ENCODE results near the gene TMEM97. TPM values are rescaled to one million over a fixed set of nuclear protein-coding genes. Genes with fewer than 3 reads are reported as not detected.
"Not testable (repeated sequence)": the region's sequence is repeated elsewhere in the genome, so short reads cannot be mapped to it uniquely, and the experiment has no call there.

Gene TMEM97
- total RNA-seq, 2 donors from 2014 or later, result 3.2 to 3.4 TPM

- Histone ChIP-seq H3K4me3 (peak overlapping the region; percentile 88 to 95), H3K36me3 (peaks cover 28% of the 10 kb centered on the region), H3K4me1 (peaks cover 0 to 59% of the 10 kb centered on the region in 2 donors), H3K27ac (peak overlapping the region; percentile 97 to 98), H3K27me3 (no peaks in the 10 kb centered on the region), H3K9me3 (no peaks in the 10 kb centered on the region)
- peak; percentile 89 for DNase-seq (ENCODE audit: low spot score)
- TF ChIP-seq, protein P1, sequence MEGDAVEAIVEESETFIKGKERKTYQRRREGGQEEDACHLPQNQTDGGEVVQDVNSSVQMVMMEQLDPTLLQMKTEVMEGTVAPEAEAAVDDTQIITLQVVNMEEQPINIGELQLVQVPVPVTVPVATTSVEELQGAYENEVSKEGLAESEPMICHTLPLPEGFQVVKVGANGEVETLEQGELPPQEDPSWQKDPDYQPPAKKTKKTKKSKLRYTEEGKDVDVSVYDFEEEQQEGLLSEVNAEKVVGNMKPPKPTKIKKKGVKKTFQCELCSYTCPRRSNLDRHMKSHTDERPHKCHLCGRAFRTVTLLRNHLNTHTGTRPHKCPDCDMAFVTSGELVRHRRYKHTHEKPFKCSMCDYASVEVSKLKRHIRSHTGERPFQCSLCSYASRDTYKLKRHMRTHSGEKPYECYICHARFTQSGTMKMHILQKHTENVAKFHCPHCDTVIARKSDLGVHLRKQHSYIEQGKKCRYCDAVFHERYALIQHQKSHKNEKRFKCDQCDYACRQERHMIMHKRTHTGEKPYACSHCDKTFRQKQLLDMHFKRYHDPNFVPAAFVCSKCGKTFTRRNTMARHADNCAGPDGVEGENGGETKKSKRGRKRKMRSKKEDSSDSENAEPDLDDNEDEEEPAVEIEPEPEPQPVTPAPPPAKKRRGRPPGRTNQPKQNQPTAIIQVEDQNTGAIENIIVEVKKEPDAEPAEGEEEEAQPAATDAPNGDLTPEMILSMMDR (IDR thresholded peaks at IDR 0.05), result no peak
Observed at GRCh38 chr17:28335959-28336871, 17.2 kb downstream of the TMEM97 start.

GRCh38 chr17:28338056-28338768 is 19.2 kb downstream of the TMEM97 start:
- Histone ChIP-seq H3K27ac (peak overlapping the region; percentile 97 to 98), H3K4me1 (peaks cover 0 to 58% of the 10 kb centered on the region in 2 donors), H3K9me3 (no peaks in the 10 kb centered on the region), H3K4me3 (peak overlapping the region in 1 of 2 donors; percentile 19), H3K36me3 (peaks cover 41% of the 10 kb centered on the region), H3K27me3 (no peaks in the 10 kb centered on the region)
- TF ChIP-seq, protein P1 (IDR thresholded peaks at IDR 0.05), result no peak
- no peak for DNase-seq (ENCODE audit: low spot score)

- not testable (repeated sequence) for H3K9me3 ChIP-seq; H3K4me3 ChIP-seq; DNase-seq (ENCODE audit: low spot score); H3K27me3 ChIP-seq
- H3K4me1 ChIP-seq, result peaks cover 0 to 52% of the 10 kb centered on the region in 2 donors
- H3K27ac ChIP-seq, result peak overlapping the region; percentile 97 to 98
- peaks cover 47% of the 10 kb centered on the region for H3K36me3 ChIP-seq
Observed at GRCh38 chr17:28338769-28339212, 19.8 kb downstream of the TMEM97 start.

DNA sequence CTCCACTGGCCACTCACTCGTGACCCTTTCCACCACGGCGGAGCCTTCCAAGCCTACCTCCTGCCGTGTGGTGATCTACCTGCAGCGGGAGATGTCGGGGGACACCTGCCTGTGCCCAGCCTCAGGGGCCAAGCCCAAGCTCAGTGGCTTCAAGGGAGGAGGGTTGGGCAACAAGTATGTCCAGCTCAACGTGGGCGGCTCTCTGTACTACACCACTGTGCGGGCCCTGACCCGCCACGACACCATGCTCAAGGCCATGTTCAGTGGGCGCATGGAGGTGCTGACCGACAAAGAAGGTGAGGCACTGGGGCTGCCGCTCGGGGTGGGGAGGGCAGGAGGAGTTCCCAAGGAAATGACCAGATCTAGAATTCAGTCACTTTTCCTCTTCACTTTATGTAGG is 20.4 kb downstream of the TMEM97 start:
- Histone ChIP-seq H3K27me3 (no peaks in the 10 kb centered on the region), H3K9me3 (no peaks in the 10 kb centered on the region), H3K36me3 (peaks cover 53% of the 10 kb centered on the region), H3K4me3 (no peak overlapping the region), H3K4me1 (peaks cover 0 to 46% of the 10 kb centered on the region in 2 donors), H3K27ac (no peak overlapping the region)
- TF ChIP-seq, protein P1 (IDR thresholded peaks at IDR 0.05), result no peak
- no peak for DNase-seq (ENCODE audit: low spot score)

DNA sequence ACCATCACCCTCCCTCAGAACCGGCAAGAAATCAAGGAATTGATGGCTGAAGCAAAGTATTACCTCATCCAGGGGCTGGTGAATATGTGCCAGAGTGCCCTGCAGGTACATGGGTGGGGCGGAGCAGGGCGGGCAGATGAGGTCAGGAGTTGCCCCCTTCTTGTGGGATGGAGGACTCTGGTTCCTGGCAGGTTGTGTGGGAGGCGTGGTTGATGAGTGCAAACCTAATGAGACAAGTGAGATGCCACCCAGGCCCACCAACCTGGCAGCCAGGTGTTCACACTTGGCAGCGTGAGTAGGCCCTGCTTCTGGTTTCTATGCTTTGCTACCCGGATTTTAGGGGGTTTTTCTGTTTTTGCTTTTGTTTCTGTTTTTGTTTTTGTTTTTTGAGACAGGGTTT is 21.4 kb downstream of the TMEM97 start:
- DNase-seq (ENCODE audit: low spot score), result no peak
- H3K9me3 ChIP-seq, result no peaks in the 10 kb centered on the region
- H3K4me3 ChIP-seq, result no peak overlapping the region
- no peaks in the 10 kb centered on the region for H3K27me3 ChIP-seq
- no peak overlapping the region for H3K27ac ChIP-seq
- peaks cover 0 to 51% of the 10 kb centered on the region in 2 donors for H3K4me1 ChIP-seq
- TF ChIP-seq, protein P1 (IDR thresholded peaks at IDR 0.05), result no peak
- H3K36me3 ChIP-seq, result peaks cover 59% of the 10 kb centered on the region

DNA sequence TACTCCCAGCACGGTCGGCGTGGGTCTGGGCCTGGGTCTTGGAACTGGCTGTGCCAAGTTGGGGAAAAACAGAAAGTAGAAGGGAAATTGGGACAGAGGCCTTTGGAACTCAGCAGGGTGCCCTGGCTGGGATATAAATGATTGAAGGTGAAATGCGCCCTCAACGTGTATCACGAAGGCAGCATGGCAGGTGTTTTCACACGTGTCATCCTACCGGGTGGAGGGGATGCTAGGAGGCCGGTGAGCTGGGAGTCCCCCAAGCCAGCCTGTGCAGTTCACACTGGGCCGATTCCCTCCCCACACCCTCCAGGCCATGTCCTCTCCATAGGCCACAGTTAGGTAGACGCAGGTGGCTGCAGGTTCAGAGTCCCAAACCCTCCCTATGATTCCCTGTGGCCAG is 22.5 kb downstream of the TMEM97 start:
- TF ChIP-seq, protein P1 (IDR thresholded peaks at IDR 0.05), result no peak
- Histone ChIP-seq H3K27ac (no peak overlapping the region), H3K27me3 (no peaks in the 10 kb centered on the region), H3K4me1 (peaks cover 0 to 56% of the 10 kb centered on the region in 2 donors), H3K4me3 (no peak overlapping the region), H3K36me3 (peaks cover 69% of the 10 kb centered on the region), H3K9me3 (no peaks in the 10 kb centered on the region)
- no peak for DNase-seq (ENCODE audit: low spot score)

Data from right atrium auricular region (tissue), 2 donors.